ENCODE data around the gene EID3.

DNA sequence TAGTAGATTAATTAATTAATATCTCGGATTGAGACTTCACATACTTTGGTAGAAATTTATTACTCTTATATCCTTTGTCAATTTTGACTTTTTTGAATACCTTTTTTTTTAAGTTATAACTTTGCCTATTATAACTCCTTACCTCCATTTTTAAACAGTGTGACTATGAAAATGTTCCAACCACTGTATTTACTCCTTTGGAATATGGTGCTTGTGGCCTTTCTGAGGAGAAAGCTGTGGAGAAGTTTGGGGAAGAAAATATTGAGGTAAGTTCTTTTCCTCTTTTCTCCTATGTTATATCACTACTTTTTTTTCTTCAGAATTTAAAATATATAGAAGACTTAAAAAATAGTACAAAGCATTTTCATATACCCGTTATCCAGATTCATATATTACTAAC is 27.8 kb downstream of the EID3 start:
- TF ChIP-seq EZH2 (IDR thresholded peaks at IDR 0.05; ENCODE audit: borderline replicate concordance, insufficient read depth, low read length, poor library complexity, severe bottlenecking) (no peak), POLR2AphosphoS5 (IDR thresholded peaks at IDR 0.05) (no peak)

Measured in neural cell (in vitro differentiated cells).